Fibroblast of pulmonary artery (primary cell): Measurements from ENCODE around the gene MT1E.

Source experiments
- DNase-seq: peaks from one replicate; pipeline ENCODE4 v3.0.0-alpha.2; 2010; ENCODE audit warnings: low read depth
- H3K4me3 ChIP-seq: replicated peaks from 2 replicates; pipeline ENCODE4 v1.5.1; 2011; ENCODE audit warnings: low read depth, mild to moderate bottlenecking, control low read depth, low read length, moderate library complexity
- CTCF ChIP-seq: IDR thresholded peaks from 2 replicates; pipeline ENCODE4 v1.5.1; 2011; ENCODE audit warnings: mild to moderate bottlenecking, control low read depth, low read length, inconsistent platforms; ENCODE audit errors: missing control alignments

The MT1E gene

GRCh38 chr16:56639045-56639444 lies 13.5 kb downstream of the MT1E start:
- no peak overlapping the region for H3K4me3 ChIP-seq
- no peak for TF ChIP-seq CTCF
- DNase-seq = no peak

GRCh38 chr16:56640076-56640475 lies 14.5 kb downstream of the MT1E start:
- no peak for TF ChIP-seq CTCF
- no peak for DNase-seq
- no peak overlapping the region for H3K4me3 ChIP-seq

- DNase-seq = no peak
- no peak for TF ChIP-seq CTCF
- no peak overlapping the region for H3K4me3 ChIP-seq
These were observed 15.6 kb downstream of the MT1E start for GRCh38 chr16:56641166-56641565.

- peak overlapping the region; percentile 33 for H3K4me3 ChIP-seq
- TF ChIP-seq CTCF = peak; percentile 28
- peak; percentile 43 for DNase-seq
These were observed 17.6 kb downstream of the MT1E start for GRCh38 chr16:56643080-56643778.

- H3K4me3 ChIP-seq = no peak overlapping the region
- no peak for TF ChIP-seq CTCF
- DNase-seq = no peak
These were observed 18.3 kb downstream of the MT1E start for GRCh38 chr16:56643833-56644232.

GRCh38 chr16:56645311-56645710 lies 19.7 kb downstream of the MT1E start:
- TF ChIP-seq CTCF = no peak
- H3K4me3 ChIP-seq = no peak overlapping the region
- no peak for DNase-seq

GRCh38 chr16:56645838-56646237 lies 20.3 kb downstream of the MT1E start:
- no peak for TF ChIP-seq CTCF

More at GRCh38 chr16:56645838-56646237, 20.3 kb downstream of the MT1E start:
- no peak overlapping the region for H3K4me3 ChIP-seq
- DNase-seq = no peak
